HG03378 (cell line): Measurements from ENCODE around the gene LHX3.

Experiments
- ATAC-seq: cut with Tn5 transposase; IDR thresholded peaks from one replicate; pipeline ENCODE4 v1.9.1; 2021; ENCODE audit warnings: mild to moderate bottlenecking, moderate library complexity; ENCODE audit not compliant: unreplicated experiment

The LHX3 gene

GRCh38 chr9:136194540-136194939 lies 10.4 kb downstream of the LHX3 start:
- no peak for ATAC-seq

GRCh38 chr9:136193891-136194279 lies 11.0 kb downstream of the LHX3 start:
- ATAC-seq: no peak

DNA sequence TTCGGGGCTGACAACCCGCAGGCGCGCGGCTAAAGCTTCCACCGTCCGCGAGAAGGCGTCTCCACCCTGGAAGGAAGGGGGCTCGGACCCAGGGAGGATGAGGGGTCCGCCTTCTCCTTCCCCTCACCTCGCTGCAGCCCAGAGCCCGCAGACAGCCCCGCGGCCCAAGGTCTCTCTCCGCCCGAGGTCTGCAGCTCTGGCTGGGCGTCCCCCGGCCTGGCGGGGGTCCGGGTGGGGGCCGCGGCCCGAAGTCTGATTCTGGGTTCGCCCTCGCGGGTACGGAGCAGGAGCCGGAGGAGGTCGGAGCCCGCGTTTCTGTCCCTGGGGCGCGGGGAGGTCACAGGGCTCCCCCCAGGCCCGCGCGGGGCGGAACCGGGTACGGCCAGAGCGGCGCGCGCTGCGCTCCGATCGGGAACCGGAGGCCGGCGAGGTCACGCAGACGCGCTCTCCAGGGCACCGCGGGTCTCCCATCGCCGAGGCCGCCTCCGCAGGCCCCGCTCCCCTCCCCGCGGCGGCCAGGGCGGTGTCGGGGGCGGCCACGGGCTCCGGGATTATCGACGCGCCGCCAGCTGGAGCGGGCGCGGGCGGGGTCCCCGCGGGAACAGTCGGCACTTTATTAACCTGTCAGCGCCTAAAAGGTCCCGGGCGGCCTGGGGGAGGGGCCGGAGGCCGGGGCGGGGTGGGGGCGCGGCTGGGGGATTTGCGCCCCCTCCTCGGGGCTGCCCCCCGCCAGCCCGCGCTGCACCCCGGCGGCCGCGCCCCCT lies 11.6 kb downstream of the LHX3 start:
- no peak for ATAC-seq

GRCh38 chr9:136192289-136193126 lies 12.4 kb downstream of the LHX3 start:
- ATAC-seq: no peak

DNA sequence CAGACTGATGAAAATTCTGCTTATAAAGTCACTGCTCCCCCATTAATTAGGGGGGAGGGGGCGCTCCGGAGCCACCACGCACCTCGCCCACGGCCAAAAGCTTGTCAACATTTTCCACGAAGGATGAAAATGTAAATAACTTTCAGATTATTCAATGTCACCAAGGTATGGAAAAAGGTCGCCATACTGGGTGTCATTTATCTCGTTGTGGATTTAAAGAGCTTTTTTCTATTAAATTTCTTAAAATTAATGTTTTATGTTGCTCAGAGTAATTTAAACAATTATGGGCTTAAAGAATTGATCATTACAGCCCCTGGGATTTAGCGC lies 13.0 kb downstream of the LHX3 start:
- no peak for ATAC-seq

GRCh38 chr9:136191099-136191959 lies 13.6 kb downstream of the LHX3 start:
- no peak for ATAC-seq

DNA sequence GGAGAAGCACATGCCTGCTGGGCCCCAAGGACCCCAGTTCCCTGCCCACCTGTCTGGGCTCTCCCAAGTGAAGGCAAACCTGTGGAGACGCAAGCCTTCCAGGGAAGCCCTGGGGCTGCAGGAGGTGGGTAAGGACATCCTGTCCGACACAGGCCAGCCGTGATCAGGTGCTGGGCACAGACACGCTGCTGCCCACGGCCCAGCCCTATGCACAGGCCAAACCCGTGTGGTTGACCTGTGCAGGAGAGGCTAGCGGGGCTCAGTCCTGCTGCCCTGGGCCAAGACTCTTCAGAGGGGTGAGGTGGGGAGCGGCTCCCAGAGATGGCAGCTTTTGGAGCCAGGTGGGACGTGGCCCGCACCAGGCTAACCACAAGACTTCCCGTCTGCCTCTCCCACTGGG lies 14.3 kb downstream of the LHX3 start:
- no peak for ATAC-seq

GRCh38 chr9:136190237-136190601 lies 14.7 kb downstream of the LHX3 start:
- no peak for ATAC-seq

GRCh38 chr9:136189394-136190236 lies 15.3 kb downstream of the LHX3 start:
- ATAC-seq: no peak

- ATAC-seq: no peak
Observed at GRCh38 chr9:136187683-136188586, 17.0 kb downstream of the LHX3 start.

DNA sequence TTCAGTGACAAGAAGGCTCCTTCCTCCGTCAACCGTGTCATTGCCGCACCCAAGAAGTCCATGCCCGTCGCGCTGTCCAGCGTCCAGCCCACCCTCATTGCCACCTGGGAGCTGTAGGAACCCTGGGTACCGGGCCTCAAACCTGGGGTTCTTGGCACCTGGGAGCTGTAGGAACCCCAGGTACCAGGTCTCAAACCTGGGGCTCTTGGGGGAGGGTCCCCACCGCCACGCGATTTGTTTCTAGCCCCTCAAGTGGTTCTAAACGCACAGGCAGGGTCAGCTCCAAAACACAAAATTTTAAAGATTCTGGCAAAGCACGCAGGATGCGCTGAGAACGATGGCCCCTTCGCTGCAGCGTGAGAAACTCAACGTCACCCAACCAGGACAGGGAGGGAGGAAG lies 17.7 kb downstream of the LHX3 start:
- ATAC-seq: no peak

- ATAC-seq: no peak
Observed at GRCh38 chr9:136186386-136186785, 18.5 kb downstream of the LHX3 start.

DNA sequence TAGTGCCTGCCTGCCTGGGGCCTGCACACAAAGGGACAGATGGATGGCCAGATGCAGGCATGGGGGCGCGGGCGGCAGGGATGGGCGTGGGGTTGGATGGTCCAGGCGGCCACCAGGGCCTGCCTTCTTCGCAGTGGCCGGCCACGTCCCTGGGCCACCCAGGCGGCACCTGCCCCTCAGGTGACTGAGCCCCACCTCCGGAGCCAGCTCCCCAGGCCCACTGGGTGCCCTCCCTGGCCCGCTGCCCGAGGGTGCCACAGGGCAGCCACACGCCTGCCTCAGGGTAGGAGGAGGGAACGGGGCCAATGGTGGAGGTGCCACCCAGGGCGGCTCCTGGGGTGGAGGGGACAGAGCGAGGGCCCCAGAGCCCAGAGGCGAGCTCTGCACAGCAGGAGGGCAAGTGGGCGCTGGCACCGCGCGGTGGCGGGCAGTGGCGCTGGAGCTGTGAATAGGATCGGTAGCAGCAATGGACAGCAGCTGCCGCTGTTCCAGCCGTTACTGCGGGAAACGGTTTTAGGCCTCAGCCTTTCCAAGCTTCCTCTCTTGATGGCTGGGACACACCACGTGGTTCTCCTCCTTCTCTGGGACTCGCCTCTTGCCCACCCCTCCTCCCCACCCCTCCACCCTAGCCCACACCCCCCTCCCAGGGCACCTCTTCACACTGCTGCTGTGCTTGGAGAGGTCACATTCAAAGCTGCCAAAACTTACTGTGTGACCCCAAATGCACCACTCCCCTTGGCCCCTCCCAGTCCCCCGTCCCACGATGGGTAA lies 19.1 kb downstream of the LHX3 start:
- ATAC-seq: no peak

- no peak for ATAC-seq
Observed at GRCh38 chr9:136185066-136185465, 19.9 kb downstream of the LHX3 start.

- ATAC-seq: no peak
Observed at GRCh38 chr9:136182850-136183422, 22.0 kb downstream of the LHX3 start.

DNA sequence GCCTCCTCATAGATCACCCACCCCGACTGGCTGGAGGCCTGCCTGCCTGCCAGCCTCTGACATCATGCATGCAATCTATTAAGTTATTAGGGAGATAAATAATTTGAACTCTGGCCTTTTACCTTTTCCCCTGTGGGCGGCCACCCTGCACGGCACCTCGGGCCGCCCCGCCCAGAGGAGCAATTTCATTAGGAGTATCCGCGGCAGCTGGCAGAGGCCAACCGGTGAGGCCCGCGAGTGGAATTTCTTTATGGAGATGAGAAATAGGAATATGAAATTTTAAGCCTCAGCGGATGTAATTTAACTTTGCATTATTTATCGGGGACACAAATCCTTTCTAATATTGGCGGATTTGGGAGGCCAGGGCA lies 22.5 kb downstream of the LHX3 start:
- ATAC-seq: no peak

DNA sequence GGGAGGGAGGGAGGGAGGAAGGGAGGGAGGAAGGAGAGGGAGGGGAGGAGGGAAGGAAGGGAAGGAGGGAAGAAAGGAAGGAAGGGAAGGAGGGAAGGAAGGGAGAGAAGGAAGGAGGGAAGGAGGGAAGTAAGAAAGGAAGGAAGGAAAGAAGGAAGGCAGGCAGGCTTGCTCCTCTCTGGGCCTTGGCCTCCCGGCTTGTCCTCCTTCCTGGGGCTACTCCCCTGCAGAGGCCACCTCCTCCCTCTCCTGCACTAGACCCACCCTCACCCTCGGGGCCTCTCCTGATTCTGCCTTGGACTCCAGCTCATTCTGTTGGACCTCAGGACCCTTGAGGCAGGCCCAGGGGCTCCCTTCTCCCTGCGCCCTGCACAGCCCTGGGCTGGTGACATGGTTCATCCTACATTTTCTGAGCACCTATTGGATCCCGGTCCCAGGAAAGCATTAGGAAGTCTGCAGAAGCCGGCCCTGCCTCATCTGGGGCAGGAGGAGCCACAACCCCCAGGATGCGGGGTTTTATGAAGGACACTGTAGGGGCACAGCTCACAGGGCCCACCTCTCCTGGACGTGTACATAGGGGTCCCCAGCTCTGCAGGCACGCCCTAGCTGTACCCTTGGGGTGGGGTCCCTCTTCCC lies 23.0 kb downstream of the LHX3 start:
- ATAC-seq: no peak

DNA sequence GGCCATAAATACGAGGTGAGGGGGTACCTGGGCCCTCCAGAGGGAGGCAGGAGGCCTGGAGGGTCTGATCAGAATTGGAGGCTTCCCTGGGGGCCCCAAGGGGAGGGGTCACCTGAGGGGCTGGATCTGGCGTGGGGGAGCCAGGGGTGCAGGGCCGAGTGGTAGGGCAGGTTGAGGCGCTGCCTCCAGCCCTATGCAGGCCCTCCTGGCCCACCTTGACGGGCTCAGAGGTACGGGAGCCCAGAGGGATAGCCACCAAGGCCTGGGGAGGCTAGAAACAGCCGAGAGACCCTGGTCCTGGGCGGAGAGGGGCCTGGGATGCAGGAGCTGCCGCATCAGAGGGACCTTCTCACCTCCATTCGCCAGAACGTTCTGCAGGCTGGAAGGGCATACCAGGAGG lies 24.3 kb downstream of the LHX3 start:
- ATAC-seq: no peak
